HUES48 (cell line): ENCODE data around the gene MRPL10.

Experiments used
- H3K27ac ChIP-seq: one replicate; pipeline ENCODE4 v1.7.0; 2013; ENCODE audit warnings: low read depth, low read length, inconsistent platforms
- H3K27me3 ChIP-seq: 2 replicates; pipeline ENCODE4 v1.6.1; 2013; ENCODE audit warnings: mild to moderate bottlenecking, low read length; ENCODE audit not compliant: control insufficient read depth, insufficient read depth
- H3K36me3 ChIP-seq: 2 replicates; pipeline ENCODE4 v1.6.1; 2013; ENCODE audit warnings: low read length; ENCODE audit not compliant: control insufficient read depth, insufficient read depth
- H3K4me1 ChIP-seq: 2 replicates; pipeline ENCODE4 v1.6.1; 2013; ENCODE audit warnings: mild to moderate bottlenecking, low read length; ENCODE audit not compliant: control insufficient read depth, insufficient read depth
- H3K4me3 ChIP-seq: 2 replicates; pipeline ENCODE4 v1.5.1; 2013; ENCODE audit warnings: mild to moderate bottlenecking, low read depth, low read length
- H3K9ac ChIP-seq: 2 replicates; pipeline ENCODE4 v1.6.1; 2013; ENCODE audit warnings: mild to moderate bottlenecking, low read depth, low read length, moderate library complexity
- H3K9me3 ChIP-seq: 2 replicates; pipeline ENCODE4 v1.6.1; 2013; ENCODE audit warnings: low read length; ENCODE audit not compliant: control insufficient read depth, insufficient read depth

Gene MRPL10

DNA sequence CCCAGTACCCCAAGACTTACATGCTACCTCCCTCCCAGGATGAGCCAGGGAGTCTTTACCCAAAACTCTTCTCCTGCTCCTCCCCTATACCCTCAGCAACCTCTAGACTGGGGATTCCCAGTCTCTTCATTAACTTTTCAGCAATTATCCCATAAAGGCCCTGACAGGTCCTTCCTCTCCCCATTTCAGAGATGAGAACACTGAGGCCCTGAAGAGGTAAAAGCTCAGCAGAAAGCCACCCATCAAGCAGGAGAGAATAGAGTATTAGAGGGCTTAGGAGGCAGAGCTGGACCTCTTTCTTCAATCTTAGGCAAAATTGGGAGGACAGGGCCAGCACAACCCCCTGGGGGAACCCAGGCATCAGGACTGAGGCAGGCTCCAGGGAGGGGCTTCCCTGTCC lies 25.5 kb upstream of the MRPL10 start:
- H3K4me1 ChIP-seq = peaks cover 15% of the 10 kb centered on the region
- peaks cover 66% of the 10 kb centered on the region for H3K27me3 ChIP-seq
- H3K9ac ChIP-seq = no peak overlapping the region
- no peaks in the 10 kb centered on the region for H3K9me3 ChIP-seq
- H3K4me3 ChIP-seq = no peak overlapping the region
- H3K36me3 ChIP-seq = no peaks in the 10 kb centered on the region
- H3K27ac ChIP-seq = no peak overlapping the region

DNA sequence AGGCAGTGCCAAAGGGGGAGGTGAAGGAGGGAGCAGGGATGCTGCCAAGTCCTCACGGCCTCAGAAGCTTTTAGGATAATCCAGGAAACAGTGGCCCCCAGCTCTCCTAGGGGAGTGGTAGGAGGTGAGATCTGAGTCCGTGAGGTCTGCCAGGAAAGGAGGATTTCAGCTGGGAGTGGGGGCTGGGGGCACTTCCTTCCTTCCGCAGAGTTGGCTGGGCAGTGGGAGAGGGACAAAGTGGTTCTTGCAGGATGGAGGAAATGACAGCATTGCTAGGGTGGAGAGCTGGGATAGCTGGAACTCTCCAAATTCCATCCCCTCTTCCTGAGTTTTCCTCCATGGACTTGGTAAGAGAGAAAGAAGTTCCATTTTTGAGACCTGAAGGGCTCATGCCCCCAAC lies 24.4 kb upstream of the MRPL10 start:
- Histone ChIP-seq H3K27ac (no peak overlapping the region), H3K4me3 (no peak overlapping the region), H3K9me3 (no peaks in the 10 kb centered on the region), H3K9ac (no peak overlapping the region), H3K4me1 (peaks cover 15% of the 10 kb centered on the region), H3K36me3 (no peaks in the 10 kb centered on the region), H3K27me3 (peaks cover 70% of the 10 kb centered on the region)

DNA sequence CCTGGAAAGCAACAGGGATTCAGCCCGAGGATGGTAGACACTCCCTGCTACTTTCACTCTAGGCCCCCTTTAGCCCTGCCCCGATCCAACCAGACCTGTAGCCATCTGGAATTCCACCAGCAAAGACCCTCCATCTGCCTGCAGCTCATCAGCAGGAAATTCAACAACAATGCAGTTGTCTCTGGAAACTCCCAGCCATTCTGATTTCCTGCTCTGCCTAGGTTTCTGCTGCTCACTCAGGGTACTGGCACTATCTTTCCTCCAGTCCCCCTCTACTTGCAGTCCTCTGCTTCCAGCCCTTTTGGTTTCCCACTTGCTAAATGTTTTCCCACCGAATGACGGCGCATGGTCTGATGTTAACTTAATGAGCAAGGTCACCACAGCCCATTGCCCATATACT lies 22.3 kb upstream of the MRPL10 start:
- Histone ChIP-seq H3K27ac (no peak overlapping the region), H3K9me3 (no peaks in the 10 kb centered on the region), H3K27me3 (peaks cover 83% of the 10 kb centered on the region), H3K4me3 (no peak overlapping the region), H3K9ac (no peak overlapping the region), H3K36me3 (no peaks in the 10 kb centered on the region), H3K4me1 (peaks cover 21% of the 10 kb centered on the region)

DNA sequence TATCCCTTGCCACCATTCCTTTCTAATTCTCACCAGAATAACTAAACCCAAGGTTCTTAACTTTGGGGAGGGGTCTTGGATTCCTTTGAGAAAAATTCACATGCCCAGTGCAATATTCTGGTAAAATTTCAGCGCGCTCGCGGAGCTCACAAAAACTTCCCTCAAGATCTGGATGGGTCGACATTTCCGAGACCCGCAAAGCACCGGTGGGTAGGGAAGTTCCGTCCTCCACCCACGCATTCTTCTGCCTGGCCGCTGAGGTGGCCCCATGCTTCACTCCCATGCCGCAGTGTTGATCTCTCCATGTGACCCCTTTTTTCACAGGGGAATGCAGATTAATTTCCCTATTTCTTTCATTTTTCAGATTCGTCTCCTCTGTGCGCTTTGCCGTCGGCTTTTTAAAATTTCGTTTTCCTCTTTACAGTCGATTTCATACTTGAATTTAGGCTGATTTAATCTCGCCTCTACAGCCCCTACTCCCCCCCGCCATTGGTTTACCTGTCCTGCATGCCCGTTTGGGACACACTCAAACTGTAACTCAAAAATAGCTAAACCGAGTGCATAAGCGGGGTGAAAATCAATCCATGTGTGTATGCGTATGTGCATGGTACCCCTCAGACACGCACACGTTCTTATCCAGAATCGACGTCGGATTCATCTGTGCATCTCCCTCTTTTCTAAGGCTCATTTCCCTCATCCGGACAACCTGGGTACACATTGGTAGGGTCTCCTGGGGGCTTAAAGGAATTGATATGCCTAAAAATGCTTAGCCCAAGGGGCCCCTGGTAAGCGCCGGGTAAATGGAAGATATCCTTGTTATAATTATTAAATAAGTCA lies 21.0 kb upstream of the MRPL10 start:
- Histone ChIP-seq H3K36me3 (no peaks in the 10 kb centered on the region), H3K4me3 (peak overlapping the region; percentile 70), H3K9me3 (no peaks in the 10 kb centered on the region), H3K9ac (no peak overlapping the region), H3K27me3 (peaks cover 94% of the 10 kb centered on the region), H3K27ac (no peak overlapping the region), H3K4me1 (peaks cover 18% of the 10 kb centered on the region)

DNA sequence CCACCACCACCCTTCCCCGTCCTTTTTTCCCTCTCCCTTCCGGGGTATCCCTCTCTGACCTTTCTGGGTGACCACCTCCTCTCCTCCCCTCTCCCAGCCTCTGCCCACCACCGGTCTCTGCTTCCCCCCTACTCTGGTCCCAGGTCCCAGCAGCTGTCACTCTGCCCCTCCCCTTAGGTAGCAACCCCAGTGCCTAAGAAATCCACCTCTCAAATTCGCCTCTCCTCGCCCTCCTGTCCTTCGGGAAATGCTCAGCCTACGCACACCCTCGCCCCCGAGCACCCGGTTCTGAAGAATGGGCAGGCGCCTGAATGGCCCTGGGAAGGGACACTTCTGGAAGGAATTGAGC lies 20.4 kb upstream of the MRPL10 start:
- Histone ChIP-seq H3K4me3 (peak overlapping the region; percentile 70), H3K27me3 (peaks cover 94% of the 10 kb centered on the region)

DNA sequence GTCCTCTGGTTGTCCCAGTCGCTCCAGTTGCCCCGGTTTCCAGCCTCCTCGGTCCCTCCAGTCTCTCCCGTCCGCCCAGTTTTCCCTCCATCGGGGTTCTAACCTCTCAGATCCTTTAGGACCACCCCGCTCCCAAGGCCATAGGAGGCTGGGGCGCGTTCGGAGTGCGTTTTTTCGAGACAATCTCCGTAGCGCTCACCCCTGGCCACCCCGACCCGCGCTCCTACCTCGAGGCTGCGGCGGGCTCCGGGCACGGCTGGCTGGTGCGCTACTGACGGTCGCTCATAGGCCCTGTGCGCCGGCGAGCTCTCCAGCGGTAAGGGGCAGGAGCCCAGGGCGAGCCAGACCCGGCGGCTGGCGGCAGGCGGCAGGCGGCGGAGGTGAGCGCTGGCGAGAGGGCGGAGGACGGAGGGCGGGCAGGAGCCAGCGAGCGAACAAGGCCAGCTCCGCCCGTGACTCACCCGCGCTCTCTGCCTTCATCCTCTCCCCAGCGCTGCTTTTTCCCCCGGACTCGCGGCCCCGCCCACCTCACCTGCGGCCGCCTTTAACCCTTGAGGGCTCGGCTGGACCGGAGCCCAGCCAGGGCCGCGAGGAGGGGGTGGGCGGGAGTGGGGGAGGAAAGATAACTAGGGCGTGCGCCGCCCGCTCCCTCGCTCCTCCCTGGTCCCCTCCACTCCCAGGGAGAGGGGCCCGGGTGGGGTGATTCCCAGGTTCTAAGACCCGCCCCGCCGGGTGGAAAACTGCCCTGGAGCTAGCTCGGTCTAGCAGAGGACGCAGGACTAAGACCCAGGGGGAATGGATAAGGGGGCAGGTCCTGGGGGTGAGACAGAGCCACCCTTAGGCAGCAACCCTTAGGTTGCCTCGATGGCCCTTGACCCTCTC lies 19.6 kb upstream of the MRPL10 start, which contains the start of gene SP6:
Gene SP6 (minus strand): TSS at position 472 of the 882 bp plus-strand sequence. CDS start 2,734 bp downstream, outside the sequence.
- no peaks in the 10 kb centered on the region for H3K36me3 ChIP-seq
- H3K4me3 ChIP-seq = peak within 1 kb of the TSS; percentile 70
- no peaks in the 10 kb centered on the region for H3K9me3 ChIP-seq
- no peak within 1 kb of the TSS for H3K9ac ChIP-seq
- H3K27me3 ChIP-seq = peaks cover 94% of the 10 kb centered on the region
- H3K27ac ChIP-seq = peak within 1 kb of the TSS; percentile 44
- peaks cover 18% of the 10 kb centered on the region for H3K4me1 ChIP-seq

More for the DNA sequence above, 20.4 kb upstream of the MRPL10 start:
- Histone ChIP-seq H3K36me3 (no peaks in the 10 kb centered on the region), H3K9me3 (no peaks in the 10 kb centered on the region), H3K27ac (no peak overlapping the region), H3K9ac (no peak overlapping the region), H3K4me1 (peaks cover 18% of the 10 kb centered on the region)

DNA sequence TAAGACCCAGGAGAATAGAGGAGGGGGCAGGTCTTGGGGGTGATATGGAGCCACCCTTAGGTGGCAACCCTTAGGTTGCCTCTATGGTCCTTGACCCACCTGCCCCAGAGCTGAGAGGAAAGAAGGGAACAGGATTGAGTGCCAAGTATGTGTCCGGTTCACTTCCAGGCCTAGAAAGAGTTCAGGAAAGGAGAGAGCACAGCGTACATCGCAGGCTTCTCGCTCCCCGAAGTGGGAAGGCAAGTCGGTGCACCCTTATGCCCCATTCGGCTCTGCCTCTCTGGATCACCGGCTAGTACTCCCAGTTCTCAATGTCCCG lies 19.0 kb upstream of the MRPL10 start:
- Histone ChIP-seq H3K27me3 (peaks cover 94% of the 10 kb centered on the region), H3K9me3 (no peaks in the 10 kb centered on the region), H3K4me3 (peak overlapping the region; percentile 70), H3K4me1 (peaks cover 18% of the 10 kb centered on the region), H3K36me3 (no peaks in the 10 kb centered on the region), H3K27ac (peak overlapping the region; percentile 44), H3K9ac (no peak overlapping the region)

DNA sequence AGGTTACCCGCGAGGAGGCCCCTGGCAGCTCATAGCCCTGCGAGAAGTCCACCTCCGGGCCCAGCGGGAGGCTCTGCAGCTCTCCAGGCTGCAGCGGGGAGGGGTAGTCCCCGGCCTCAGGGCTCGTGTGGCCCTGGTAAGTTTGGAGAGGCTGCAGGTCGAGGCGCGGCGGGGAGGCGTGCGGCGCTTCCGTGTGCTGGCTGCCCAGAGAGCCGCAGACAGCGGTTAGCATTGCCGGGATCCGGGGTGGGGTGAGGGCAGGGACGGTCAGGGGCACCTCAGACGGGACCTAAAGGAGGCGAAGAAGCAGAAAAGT lies 16.8 kb upstream of the MRPL10 start:
- H3K9ac ChIP-seq = no peak overlapping the region
- peak overlapping the region; percentile 45; the same call in 1 of the 2 replicates for H3K4me3 ChIP-seq
- no peaks in the 10 kb centered on the region for H3K36me3 ChIP-seq
- H3K27me3 ChIP-seq = peaks cover 85% of the 10 kb centered on the region
- no peaks in the 10 kb centered on the region for H3K9me3 ChIP-seq
- H3K27ac ChIP-seq = no peak overlapping the region
- peaks cover 21% of the 10 kb centered on the region for H3K4me1 ChIP-seq

DNA sequence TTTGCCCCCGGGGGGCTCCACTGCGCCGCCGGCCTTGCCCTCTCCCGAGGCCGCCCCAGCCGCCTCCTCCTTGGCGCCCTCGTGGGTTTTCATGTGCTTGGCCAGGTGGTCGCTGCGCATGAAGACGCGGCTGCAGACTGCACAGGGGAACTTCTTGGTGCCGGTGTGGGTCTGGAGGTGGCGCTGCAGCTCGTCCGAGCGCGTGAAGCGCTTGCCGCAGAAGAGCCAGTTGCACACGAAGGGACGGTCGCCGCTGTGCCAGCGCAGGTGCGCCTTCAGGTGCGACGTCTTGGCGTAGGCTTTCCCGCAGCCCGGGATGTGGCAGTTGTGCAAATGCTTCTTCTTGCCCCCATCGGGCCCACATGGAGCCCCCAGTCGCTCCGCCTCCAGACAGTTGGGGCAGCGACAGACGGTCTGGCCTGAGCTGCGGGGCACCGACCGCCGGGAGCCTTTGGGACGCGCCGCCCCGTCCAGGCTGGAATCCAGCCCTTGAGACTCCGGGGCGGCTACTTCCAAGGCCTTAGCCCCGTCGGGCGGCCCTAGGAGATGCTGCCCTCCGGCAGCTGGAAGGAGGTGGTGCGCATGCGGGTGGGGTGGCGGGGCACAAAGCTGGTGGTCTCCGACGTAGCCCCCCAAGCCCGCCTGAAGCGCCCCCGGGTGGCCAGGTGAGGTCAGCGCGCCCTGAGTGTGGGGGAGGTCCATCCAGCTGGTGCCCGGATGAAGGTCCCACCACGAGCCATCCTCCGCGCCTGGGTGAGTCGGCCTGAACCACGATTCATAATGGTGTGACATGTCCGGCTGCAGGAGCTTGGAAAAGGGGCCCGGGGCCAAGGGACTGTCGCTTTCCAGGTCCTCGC lies 16.2 kb upstream of the MRPL10 start:
- Histone ChIP-seq H3K27me3 (peaks cover 79% of the 10 kb centered on the region), H3K4me1 (peaks cover 20% of the 10 kb centered on the region), H3K9me3 (no peaks in the 10 kb centered on the region), H3K27ac (no peak overlapping the region), H3K9ac (no peak overlapping the region), H3K36me3 (no peaks in the 10 kb centered on the region), H3K4me3 (peak overlapping the region; percentile 45)

DNA sequence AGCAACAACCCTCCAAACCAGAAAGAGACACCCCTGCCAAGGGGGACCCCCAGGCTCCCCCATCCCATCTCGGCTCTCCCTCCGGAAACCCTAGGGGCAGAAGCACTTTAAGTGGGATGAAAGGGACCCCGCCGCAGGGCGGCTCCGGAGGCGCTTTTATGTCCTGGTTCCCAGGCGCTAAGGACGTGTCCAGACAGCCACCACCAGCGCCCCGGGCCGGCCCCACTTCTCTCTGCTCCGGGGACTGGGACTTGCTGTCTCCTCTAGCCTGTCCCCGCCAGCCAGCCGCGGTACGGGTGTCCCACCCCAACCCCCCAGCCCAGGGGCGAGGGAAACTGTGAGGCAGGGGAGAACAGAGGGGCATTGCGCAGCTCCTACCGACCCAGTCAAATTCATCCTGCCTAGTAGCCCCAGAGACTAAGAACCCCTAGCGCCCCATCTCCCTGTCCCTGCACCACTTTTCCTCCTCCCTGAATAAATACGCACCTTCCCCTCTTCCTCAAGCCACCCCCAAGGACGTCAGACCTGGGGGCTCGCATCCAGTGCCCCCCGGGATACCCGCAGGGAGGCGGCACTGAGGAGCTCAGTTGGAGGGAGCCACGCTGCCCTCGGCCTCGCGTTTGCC lies 15.5 kb upstream of the MRPL10 start:
- Histone ChIP-seq H3K4me1 (peaks cover 15% of the 10 kb centered on the region), H3K4me3 (peak overlapping the region; percentile 45), H3K27me3 (peaks cover 71% of the 10 kb centered on the region), H3K36me3 (no peaks in the 10 kb centered on the region), H3K9ac (no peak overlapping the region), H3K9me3 (no peaks in the 10 kb centered on the region), H3K27ac (no peak overlapping the region)
